Measurements from ENCODE around the gene KSR2.

The KSR2 gene

DNA sequence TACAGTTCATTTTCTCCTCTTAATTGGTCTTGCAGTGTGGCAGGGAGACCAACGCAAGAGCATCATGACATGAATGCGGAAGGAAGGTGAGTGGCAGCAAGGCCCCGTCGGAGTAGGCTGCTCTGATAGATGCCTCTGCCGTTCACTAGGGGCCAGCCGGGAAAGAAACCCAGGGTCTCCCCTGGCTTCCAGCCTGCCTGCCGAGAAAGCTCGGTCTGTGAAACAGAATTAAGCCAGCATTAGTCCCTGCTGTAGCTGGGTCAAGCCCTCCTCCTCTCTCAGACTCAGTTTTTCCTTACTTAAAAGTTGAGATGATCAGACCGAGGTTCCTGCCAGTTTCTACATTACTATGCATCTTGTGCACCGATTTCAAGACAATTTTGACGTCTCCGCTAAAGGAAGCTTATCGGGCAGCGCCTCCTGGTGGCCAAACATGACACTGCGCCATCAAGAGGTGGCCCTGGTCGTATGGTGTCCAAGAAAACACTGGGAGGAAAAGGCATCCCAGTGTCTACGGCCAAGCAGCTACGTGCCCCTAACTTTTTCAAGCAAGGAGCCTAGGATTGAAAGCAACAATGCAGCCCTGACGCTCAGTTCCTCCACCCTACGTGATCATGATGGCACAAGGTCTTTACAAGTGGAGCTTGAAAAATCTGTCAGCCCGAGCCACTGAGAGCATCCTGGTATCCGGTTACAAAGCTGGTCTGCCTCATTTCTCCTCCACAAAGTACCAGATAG lies 131.6 kb downstream of the KSR2 start:
- Mint-ChIP-seq H3K4me1 (peaks cover 42% of the 10 kb centered on the region), H3K9me3 (peaks cover 1% of the 10 kb centered on the region), H3K36me3 (ENCODE audit: low read depth) (no peaks in the 10 kb centered on the region), H3K4me3 (peak overlapping the region; percentile 60), H3K27ac (no peak overlapping the region), H3K27me3 (ENCODE audit: low read depth, poor library complexity) (peaks cover 36% of the 10 kb centered on the region)
- TF ChIP-seq CTCF (IDR thresholded peaks at IDR 0.05) = peak; percentile 97
- peak; percentile 92 for DNase-seq

GRCh38 chr12:117836476-117836875 lies 132.3 kb downstream of the KSR2 start:
- Mint-ChIP-seq H3K4me3 (no peak overlapping the region), H3K36me3 (ENCODE audit: low read depth) (no peaks in the 10 kb centered on the region), H3K27ac (no peak overlapping the region), H3K9me3 (no peaks in the 10 kb centered on the region), H3K27me3 (ENCODE audit: low read depth, poor library complexity) (peaks cover 36% of the 10 kb centered on the region), H3K4me1 (peaks cover 44% of the 10 kb centered on the region)
- TF ChIP-seq CTCF (IDR thresholded peaks at IDR 0.05) = no peak
- DNase-seq = no peak

DNA sequence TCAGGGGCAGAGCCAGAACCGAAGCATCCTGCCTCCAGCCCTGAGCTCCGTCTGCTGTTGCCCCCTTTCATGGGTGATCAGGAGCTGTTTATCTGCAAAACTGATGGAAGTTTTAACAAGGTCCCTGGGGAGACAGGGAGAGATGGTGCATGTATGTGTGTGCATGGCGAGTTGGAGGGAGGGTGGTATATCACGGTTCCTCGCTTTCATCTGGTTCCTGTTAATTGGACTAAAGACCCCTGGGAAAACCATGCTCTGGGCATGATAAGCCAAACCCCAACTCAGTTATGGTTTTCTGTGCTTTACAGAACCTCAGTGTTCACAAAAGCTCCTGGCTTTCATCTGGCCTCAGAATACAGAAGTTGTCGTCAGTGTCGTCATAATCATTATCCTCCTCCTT lies 133.6 kb downstream of the KSR2 start:
- no peak for TF ChIP-seq CTCF (IDR thresholded peaks at IDR 0.05)
- Mint-ChIP-seq H3K27me3 (ENCODE audit: low read depth, poor library complexity) (peaks cover 34% of the 10 kb centered on the region), H3K27ac (no peak overlapping the region), H3K4me1 (peaks cover 49% of the 10 kb centered on the region), H3K4me3 (no peak overlapping the region), H3K36me3 (ENCODE audit: low read depth) (no peaks in the 10 kb centered on the region), H3K9me3 (peaks cover 4% of the 10 kb centered on the region)
- no peak for DNase-seq

- Mint-ChIP-seq H3K36me3 (ENCODE audit: low read depth) (peaks cover 6% of the 10 kb centered on the region), H3K4me1 (peaks cover 48% of the 10 kb centered on the region), H3K4me3 (no peak overlapping the region), H3K27ac (no peak overlapping the region), H3K27me3 (ENCODE audit: low read depth, poor library complexity) (peaks cover 17% of the 10 kb centered on the region), H3K9me3 (peaks cover 27% of the 10 kb centered on the region)
- no peak for TF ChIP-seq CTCF (IDR thresholded peaks at IDR 0.05)
- no peak for DNase-seq
Observed at GRCh38 chr12:117832459-117833457, 136.0 kb downstream of the KSR2 start.

- Mint-ChIP-seq H3K27ac (no peak overlapping the region), H3K36me3 (ENCODE audit: low read depth) (peaks cover 6% of the 10 kb centered on the region), H3K4me3 (no peak overlapping the region), H3K27me3 (ENCODE audit: low read depth, poor library complexity) (peaks cover 10% of the 10 kb centered on the region), H3K9me3 (peaks cover 28% of the 10 kb centered on the region), H3K4me1 (peaks cover 26% of the 10 kb centered on the region)
- no peak for DNase-seq
- no peak for TF ChIP-seq CTCF (IDR thresholded peaks at IDR 0.05)
Observed at GRCh38 chr12:117830471-117830870, 138.3 kb downstream of the KSR2 start.
